Measurements from ENCODE around the gene ERC1.

GRCh38 chr12:1377117-1377516 lies 386.1 kb downstream of the ERC1 start:
- TF ChIP-seq POLR2AphosphoS5 (IDR thresholded peaks at IDR 0.05; ENCODE audit: low read depth, low read length) (no peak), TAF1 (IDR thresholded peaks at IDR 0.05; ENCODE audit: low read depth, low read length) (no peak), POLR2A (IDR thresholded peaks at IDR 0.05; ENCODE audit: low read depth, low read length) (no peak), SPI1 (IDR thresholded peaks at IDR 0.05; ENCODE audit: low read depth, low read length) (no peak), POU2F2 (IDR thresholded peaks at IDR 0.05; ENCODE audit: low read depth, low read length) (no peak), PAX5 (IDR thresholded peaks at IDR 0.05; ENCODE audit: insufficient read depth, low read length, severe bottlenecking) (no peak)
